Gastrocnemius medialis (tissue), 4 donors: ENCODE data around the gene NHERF2. TPM values are rescaled to one million over a fixed set of nuclear protein-coding genes. Genes with fewer than 3 reads are reported as not detected.

Experiments
- ATAC-seq, 2 donors: fragments of 150-250 bp; one replicate each; pipeline ENCODE4 v1.9.1; 2016
- DNase-seq, 2 donors: peaks; one replicate each; pipeline ENCODE4 v3.0.0-alpha.2; 2019
- H3K27ac ChIP-seq, 4 donors: fragments of 200-600 bp; sonication (generic); 1 replicate in 1 of 4; 2 replicates in 3 of 4; pipeline ENCODE4 v1.5.1; 2016 to 2018; ENCODE audit warnings: mild to moderate bottlenecking in 2 of 4, moderate library complexity in 1 of 4
- H3K27me3 ChIP-seq, 3 donors: fragments of 200-600 bp; sonication (generic) in 2 of 3; 1 replicate in 1 of 3; 2 replicates in 2 of 3; pipeline versions ENCODE4 v1.5.1 to v1.6.0; 2016 to 2019; ENCODE audit warnings: mild to moderate bottlenecking in 1 of 3, moderate library complexity in 1 of 3
- H3K36me3 ChIP-seq, 2 donors: fragments of 200-600 bp; sonication (generic) in 1 of 2; one replicate each; pipeline ENCODE4 v1.5.1; 2017 to 2018
- H3K4me1 ChIP-seq, 2 donors: fragments of 200-600 bp; sonication (generic) in 1 of 2; one replicate each; pipeline ENCODE4 v1.5.1; 2016 to 2017; ENCODE audit warnings: mild to moderate bottlenecking in 2 of 2
- H3K4me3 ChIP-seq, 4 donors: fragments of 200-600 bp; sonication (generic) in 3 of 4; 1 replicate in 1 of 4; 2 replicates in 3 of 4; pipeline ENCODE4 v1.5.1; 2016 to 2019; ENCODE audit warnings: mild to moderate bottlenecking in 2 of 4
- H3K9me3 ChIP-seq, 3 donors: fragments of 200-600 bp; sonication (generic) in 2 of 3; 1 replicate in 1 of 3; 2 replicates in 2 of 3; pipeline ENCODE4 v1.5.1; 2016 to 2019
- POLR2A ChIP-seq, 2 donors: fragments of 450-650 bp; IDR thresholded peaks; one replicate each; pipeline ENCODE4 v1.6.1; 2017; ENCODE audit warnings: antibody characterized with exemption in 2 of 2, mild to moderate bottlenecking in 2 of 2, moderate library complexity in 2 of 2
- in situ Hi-C, 4 donors: fragments of 200-750 bp; cut with MboI; loops; one replicate each; pipeline versions ENCODE4 v1.15.0 to v1.8.0; 2017; ENCODE audit warnings: low sequenced_read_pairs in 4 of 4
- intact Hi-C: fragments of 100-400 bp; cut with DNase I; formaldehyde crosslinking; loops from one replicate; pipeline ENCODE4 v1.15.1; 2023; ENCODE audit warnings: low total_unique reads
- total RNA-seq, 4 donors: library from RNA; depleted of rRNA; stranded (reverse); fragments of >200 nt; gene quantifications; one replicate each; pipeline versions ENCODE4 v1.1.0 to v1.2.3, GENCODE V29; 2016
- TF ChIP-seq, protein P1 (sequence below), 5 experiments: fragments of 450-650 bp in 3 of 5; fragments of 200-600 bp in 2 of 5; sonication (generic) in 2 of 5; IDR thresholded peaks in 4 of 5; conservative IDR thresholded peaks in 1 of 5; 1 replicate in 4 of 5; 2 replicates in 1 of 5; pipeline ENCODE4 v1.5.1; 2016 to 2019; ENCODE audit warnings: antibody characterized with exemption in 5 of 5, mild to moderate bottlenecking in 3 of 5, moderate library complexity in 3 of 5

NHERF2 gene
- total RNA-seq, 4 donors from 2014 or later = 51.6 to 86.9 (median 74.4) TPM

DNA sequence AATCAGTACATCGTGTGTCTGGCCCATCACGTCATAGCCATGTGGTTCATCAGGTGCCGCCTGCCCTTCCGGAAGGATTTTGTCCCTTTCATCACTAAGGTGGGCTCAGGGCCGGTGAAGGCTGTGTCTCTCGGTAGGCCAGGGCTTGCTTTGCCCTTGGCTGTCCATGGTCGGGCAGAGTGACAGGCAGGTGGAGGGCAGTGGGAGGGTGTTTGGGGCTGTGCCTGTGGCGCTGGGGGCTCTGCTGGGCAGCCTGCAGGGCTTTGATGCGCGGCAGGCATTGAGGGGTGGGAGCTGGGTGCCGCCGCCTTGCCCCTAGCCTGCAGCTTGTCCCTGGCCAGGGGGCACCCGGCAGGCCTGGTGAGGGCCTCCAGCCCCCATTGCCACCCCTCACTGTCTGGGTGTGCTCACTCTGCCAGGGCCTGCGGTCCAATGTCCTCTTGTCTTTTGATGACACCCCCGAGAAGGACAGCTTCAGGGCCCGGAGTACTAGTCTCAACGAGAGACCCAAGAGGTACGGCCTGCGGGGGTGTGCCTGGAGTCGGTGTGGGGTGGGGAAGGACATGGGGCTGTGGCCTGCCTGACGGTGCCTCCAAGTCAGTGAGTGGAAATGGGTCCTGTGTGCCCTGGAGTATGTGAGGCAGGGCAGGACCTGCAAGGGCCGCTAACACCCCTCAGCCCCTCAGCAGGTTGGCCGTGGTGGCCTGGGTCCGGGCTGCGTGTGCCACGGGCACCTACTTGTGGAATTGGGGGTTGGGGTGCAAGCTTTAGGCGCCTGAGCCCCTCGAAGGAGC is 49.6 kb downstream of the NHERF2 start:
- Histone ChIP-seq H3K36me3 (peaks cover 0 to 83% of the 10 kb centered on the region in 2 donors), H3K4me3 (no peak overlapping the region), H3K9me3 (no peaks in the 10 kb centered on the region), H3K27me3 (no peaks in the 10 kb centered on the region), H3K27ac (no peak overlapping the region), H3K4me1 (no peaks in the 10 kb centered on the region)
- ATAC-seq (no peak), DNase-seq (no peak)
- in situ Hi-C loops = no loop called here
- intact Hi-C loops = no loop called here
- TF ChIP-seq POLR2A (IDR thresholded peaks at IDR 0.05) = no peak
- TF ChIP-seq, protein P1, sequence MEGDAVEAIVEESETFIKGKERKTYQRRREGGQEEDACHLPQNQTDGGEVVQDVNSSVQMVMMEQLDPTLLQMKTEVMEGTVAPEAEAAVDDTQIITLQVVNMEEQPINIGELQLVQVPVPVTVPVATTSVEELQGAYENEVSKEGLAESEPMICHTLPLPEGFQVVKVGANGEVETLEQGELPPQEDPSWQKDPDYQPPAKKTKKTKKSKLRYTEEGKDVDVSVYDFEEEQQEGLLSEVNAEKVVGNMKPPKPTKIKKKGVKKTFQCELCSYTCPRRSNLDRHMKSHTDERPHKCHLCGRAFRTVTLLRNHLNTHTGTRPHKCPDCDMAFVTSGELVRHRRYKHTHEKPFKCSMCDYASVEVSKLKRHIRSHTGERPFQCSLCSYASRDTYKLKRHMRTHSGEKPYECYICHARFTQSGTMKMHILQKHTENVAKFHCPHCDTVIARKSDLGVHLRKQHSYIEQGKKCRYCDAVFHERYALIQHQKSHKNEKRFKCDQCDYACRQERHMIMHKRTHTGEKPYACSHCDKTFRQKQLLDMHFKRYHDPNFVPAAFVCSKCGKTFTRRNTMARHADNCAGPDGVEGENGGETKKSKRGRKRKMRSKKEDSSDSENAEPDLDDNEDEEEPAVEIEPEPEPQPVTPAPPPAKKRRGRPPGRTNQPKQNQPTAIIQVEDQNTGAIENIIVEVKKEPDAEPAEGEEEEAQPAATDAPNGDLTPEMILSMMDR (IDR thresholded peaks at IDR 0.05 in 4 of 5, conservative IDR thresholded peaks at IDR 0.05 in 1 of 5) = no peak

DNA sequence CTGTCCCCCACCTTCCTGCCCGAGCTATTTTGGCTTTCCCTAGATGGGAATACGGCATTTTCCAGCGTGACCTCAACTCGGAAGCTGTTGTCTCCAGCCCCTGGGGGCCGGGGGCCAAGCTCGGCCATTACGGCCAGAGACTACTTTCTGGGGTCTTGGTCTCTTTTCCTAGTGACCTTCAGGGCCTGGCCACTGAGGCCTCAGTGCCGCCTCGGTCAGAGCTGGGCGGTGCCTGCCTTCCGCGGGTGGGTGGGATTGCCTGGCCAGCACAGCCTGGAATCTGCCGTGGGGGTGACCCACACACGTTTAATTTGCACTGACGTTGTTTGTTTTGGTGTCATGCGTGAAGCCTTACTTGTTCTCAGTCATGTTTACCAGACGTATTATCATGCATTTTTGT is 50.3 kb downstream of the NHERF2 start:
- H3K4me1 ChIP-seq = no peaks in the 10 kb centered on the region
- H3K27ac ChIP-seq = no peak overlapping the region
- intact Hi-C loops (no loop called here), in situ Hi-C loops (no loop called here)
- no peak for ATAC-seq
- no peak overlapping the region for H3K4me3 ChIP-seq
- no peaks in the 10 kb centered on the region for H3K9me3 ChIP-seq
- peaks cover 0 to 81% of the 10 kb centered on the region in 2 donors for H3K36me3 ChIP-seq
- no peak for DNase-seq
- H3K27me3 ChIP-seq = no peaks in the 10 kb centered on the region
- TF ChIP-seq, protein P1 (IDR thresholded peaks at IDR 0.05 in 4 of 5, conservative IDR thresholded peaks at IDR 0.05 in 1 of 5) = no peak
- no peak for TF ChIP-seq POLR2A (IDR thresholded peaks at IDR 0.05)

DNA sequence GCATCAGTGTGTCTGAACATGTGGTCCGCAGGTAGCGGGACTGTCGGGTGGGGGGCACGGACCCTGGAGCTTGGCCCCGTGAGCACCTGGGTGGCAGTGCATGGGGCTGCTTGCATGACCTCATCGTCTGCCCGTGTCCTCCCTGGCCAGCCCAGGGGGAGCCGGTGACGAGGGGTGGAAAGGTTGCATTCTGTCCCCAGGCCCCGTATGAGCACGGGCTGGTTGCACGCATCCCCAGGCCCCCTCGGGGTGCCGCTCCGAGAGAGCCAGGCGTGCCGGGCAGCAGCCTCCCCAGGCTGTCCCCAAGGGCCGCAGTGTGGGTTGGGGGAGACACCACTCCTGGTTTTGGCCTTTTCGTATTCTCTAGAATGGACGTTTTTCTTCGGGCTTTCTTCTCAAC is 51.0 kb downstream of the NHERF2 start:
- Histone ChIP-seq H3K36me3 (peaks cover 0 to 81% of the 10 kb centered on the region in 2 donors), H3K9me3 (no peaks in the 10 kb centered on the region), H3K4me1 (no peaks in the 10 kb centered on the region), H3K4me3 (no peak overlapping the region), H3K27ac (no peak overlapping the region), H3K27me3 (no peaks in the 10 kb centered on the region)
- ATAC-seq (no peak), DNase-seq (no peak)
- TF ChIP-seq, protein P1 (IDR thresholded peaks at IDR 0.05 in 4 of 5, conservative IDR thresholded peaks at IDR 0.05 in 1 of 5) = no peak
- TF ChIP-seq POLR2A (IDR thresholded peaks at IDR 0.05) = no peak
- intact Hi-C loops (no loop called here), in situ Hi-C loops (no loop called here)

DNA sequence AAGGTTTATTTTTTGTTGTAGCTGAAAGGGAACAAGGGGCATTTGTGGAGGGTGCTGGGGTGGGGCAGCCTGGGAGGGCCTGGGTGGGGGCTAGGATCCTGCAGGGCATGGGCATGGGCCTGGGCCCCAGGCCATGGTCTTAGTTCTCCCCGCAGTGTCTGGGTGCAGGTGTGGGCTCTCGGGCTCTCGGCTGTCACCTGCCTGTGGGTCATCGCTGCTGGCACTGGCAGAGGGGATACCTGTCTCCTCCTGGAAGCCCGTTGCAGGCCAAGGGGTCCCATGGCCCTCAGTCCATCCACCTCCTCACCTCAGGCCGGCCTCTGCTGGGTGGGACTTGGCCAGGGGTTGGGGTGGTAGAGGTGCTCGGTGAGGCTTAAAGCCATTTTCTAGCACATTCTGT is 51.4 kb downstream of the NHERF2 start:
- no peak for ATAC-seq
- Histone ChIP-seq H3K9me3 (no peaks in the 10 kb centered on the region), H3K4me1 (no peaks in the 10 kb centered on the region), H3K36me3 (peaks cover 0 to 80% of the 10 kb centered on the region in 2 donors), H3K27me3 (no peaks in the 10 kb centered on the region), H3K4me3 (no peak overlapping the region), H3K27ac (no peak overlapping the region)
- intact Hi-C loops = no loop called here
- in situ Hi-C loops = no loop called here
- no peak for DNase-seq
- TF ChIP-seq, protein P1 (IDR thresholded peaks at IDR 0.05 in 4 of 5, conservative IDR thresholded peaks at IDR 0.05 in 1 of 5) = no peak
- no peak for TF ChIP-seq POLR2A (IDR thresholded peaks at IDR 0.05)
